Loucy (cell line): ENCODE data around the gene SPOP.

Experiments
- H2AFZ ChIP-seq: fragments of 200-600 bp; sonication (generic); 2 replicates; pipeline ENCODE4 v1.6.0; 2016; ENCODE audit warnings: antibody characterized with exemption, mild to moderate bottlenecking, low read length, moderate library complexity
- H3F3A ChIP-seq: fragments of 200-600 bp; 2 replicates; pipeline ENCODE4 v1.6.0; 2016; ENCODE audit warnings: antibody characterized with exemption, low read depth, mild to moderate bottlenecking
- H3K27me3 ChIP-seq: fragments of 200-600 bp; sonication (generic); 2 replicates; pipeline ENCODE4 v1.6.1; 2014; ENCODE audit warnings: low read length, mild to moderate bottlenecking; ENCODE audit not compliant: insufficient read depth, poor library complexity, severe bottlenecking
- H3K36me3 ChIP-seq: fragments of 200-600 bp; sonication (generic); 2 replicates; pipeline ENCODE4 v1.6.1; 2016; ENCODE audit warnings: low read length; ENCODE audit not compliant: insufficient read depth
- H3K4me1 ChIP-seq: fragments of 200-600 bp; sonication (generic); 2 replicates; pipeline ENCODE4 v1.5.1; 2014; ENCODE audit warnings: low read length, mild to moderate bottlenecking; ENCODE audit not compliant: insufficient read depth, poor library complexity, severe bottlenecking
- H3K4me2 ChIP-seq: fragments of 200-600 bp; sonication (generic); 2 replicates; pipeline ENCODE4 v1.6.0; 2014; ENCODE audit warnings: antibody characterized with exemption, low read length, low read depth, mild to moderate bottlenecking; ENCODE audit not compliant: poor library complexity, severe bottlenecking
- H3K4me3 ChIP-seq: fragments of 200-600 bp; sonication (generic); 2 replicates; pipeline ENCODE4 v1.5.1; 2014; ENCODE audit warnings: low read length, mild to moderate bottlenecking, mixed read lengths; ENCODE audit not compliant: poor library complexity, severe bottlenecking
- H3K79me2 ChIP-seq: fragments of 200-600 bp; sonication (generic); 2 replicates; pipeline ENCODE4 v1.6.1; 2014; ENCODE audit warnings: low read length; ENCODE audit not compliant: insufficient read depth
- H3K9ac ChIP-seq: fragments of 200-600 bp; sonication (generic); 2 replicates; pipeline ENCODE4 v1.6.0; 2014; ENCODE audit warnings: mild to moderate bottlenecking, low read depth, low read length, moderate library complexity; ENCODE audit not compliant: poor library complexity, severe bottlenecking
- H3K9me2 ChIP-seq: fragments of 200-600 bp; sonication (generic); replicated peaks from 2 replicates; pipeline ENCODE4 v1.6.1; 2016; ENCODE audit warnings: low read depth, low read length, mixed read lengths
- H3K9me3 ChIP-seq: fragments of 200-600 bp; sonication (generic); 2 replicates; pipeline ENCODE4 v1.6.1; 2014; ENCODE audit warnings: mild to moderate bottlenecking, antibody characterized with exemption, low read length, low read depth; ENCODE audit not compliant: insufficient read depth
- H4K20me1 ChIP-seq: fragments of 200-600 bp; sonication (generic); 2 replicates; pipeline ENCODE4 v1.6.0; 2014; ENCODE audit warnings: antibody characterized with exemption, low read length, mild to moderate bottlenecking; ENCODE audit not compliant: insufficient read depth, poor library complexity, severe bottlenecking
- CTCF ChIP-seq: fragments of 200-600 bp; sonication (generic); conservative IDR thresholded peaks from 2 replicates; pipeline ENCODE4 v1.5.1; 2014; ENCODE audit warnings: mild to moderate bottlenecking, antibody characterized with exemption, low read length
- EZH2phosphoT487 ChIP-seq: fragments of 200-600 bp; IDR thresholded peaks from 2 replicates; pipeline ENCODE4 v1.6.1; 2018; ENCODE audit warnings: antibody characterized with exemption, mild to moderate bottlenecking, moderate library complexity, borderline replicate concordance

SPOP gene

GRCh38 chr17:49567104-49567521, 110.8 kb downstream of the SPOP start:
- Histone ChIP-seq H3K36me3 (no peaks in the 10 kb centered on the region), H3K4me3 (no peak overlapping the region), H3K9me3 (no peaks in the 10 kb centered on the region), H3K4me2 (no peak overlapping the region), H4K20me1 (no peaks in the 10 kb centered on the region), H3F3A (no peaks in the 10 kb centered on the region), H3K4me1 (peaks cover 12% of the 10 kb centered on the region), H3K9me2 (no peaks in the 10 kb centered on the region), H3K9ac (no peak overlapping the region), H3K79me2 (no peaks in the 10 kb centered on the region), H2AFZ (no peak overlapping the region), H3K27me3 (no peaks in the 10 kb centered on the region)
- TF ChIP-seq EZH2phosphoT487 = no peak
- no peak for TF ChIP-seq CTCF

GRCh38 chr17:49566668-49567071, 111.2 kb downstream of the SPOP start:
- no peak overlapping the region for H3K4me3 ChIP-seq
- H3K4me2 ChIP-seq = no peak overlapping the region
- H3K9me2 ChIP-seq = no peaks in the 10 kb centered on the region
- H3K9me3 ChIP-seq = no peaks in the 10 kb centered on the region
- H3K27me3 ChIP-seq = peaks cover under 1% of the 10 kb centered on the region
- no peaks in the 10 kb centered on the region for H4K20me1 ChIP-seq
- H3K79me2 ChIP-seq = no peaks in the 10 kb centered on the region
- H3K9ac ChIP-seq = no peak overlapping the region
- no peak overlapping the region for H2AFZ ChIP-seq
- H3F3A ChIP-seq = no peaks in the 10 kb centered on the region
- peaks cover 12% of the 10 kb centered on the region for H3K4me1 ChIP-seq
- TF ChIP-seq CTCF = no peak
- no peak for TF ChIP-seq EZH2phosphoT487
- H3K36me3 ChIP-seq = no peaks in the 10 kb centered on the region

GRCh38 chr17:49565948-49566491, 111.9 kb downstream of the SPOP start:
- Histone ChIP-seq H3K79me2 (no peaks in the 10 kb centered on the region), H3K9me3 (no peaks in the 10 kb centered on the region), H3K4me3 (no peak overlapping the region), H3K9me2 (no peaks in the 10 kb centered on the region), H3F3A (no peaks in the 10 kb centered on the region), H2AFZ (no peak overlapping the region; the same call in 1 of the 2 replicates), H3K9ac (no peak overlapping the region), H3K36me3 (no peaks in the 10 kb centered on the region), H3K4me2 (peak overlapping the region; percentile 2), H4K20me1 (no peaks in the 10 kb centered on the region), H3K27me3 (peaks cover 4% of the 10 kb centered on the region), H3K4me1 (peaks cover 12% of the 10 kb centered on the region)
- TF ChIP-seq CTCF (no peak), EZH2phosphoT487 (no peak)
